Naive B cell (primary cell): ENCODE measurements around the gene DKKL1. TPM values are rescaled to one million over a fixed set of nuclear protein-coding genes. Genes with fewer than 3 reads are reported as not detected.
A peak's percentile ranks its signal among the peaks of the same experiment; 100 is the strongest.

Source experiments
- ATAC-seq, 2 donors: fragments of 150-1000 bp; cut with Tn5 transposase; 2 replicates each; pipeline ENCODE4 v1.10.0; 2021; ENCODE audit warnings: low read depth in 2 of 2, mild to moderate bottlenecking in 2 of 2, moderate library complexity in 2 of 2
- DNase-seq: peaks from one replicate; pipeline ENCODE4 v3.0.0; 2022
- H3K27ac Mint-ChIP-seq, 6 donors: one replicate each; pipeline ENCODE4 v1.8.0; 2020 to 2022; ENCODE audit warnings: mild to moderate bottlenecking in 6 of 6, mixed read lengths in 6 of 6, moderate library complexity in 5 of 6, inconsistent platforms in 2 of 6
- H3K27me3 Mint-ChIP-seq, 3 donors: one replicate each; pipeline ENCODE4 v1.8.0; 2021 to 2022; ENCODE audit warnings: mixed read lengths in 3 of 3, mild to moderate bottlenecking in 1 of 3
- H3K36me3 Mint-ChIP-seq, 2 donors: one replicate each; pipeline ENCODE4 v1.8.0; 2020 to 2022; ENCODE audit warnings: mixed read lengths in 2 of 2, inconsistent platforms in 1 of 2, mild to moderate bottlenecking in 1 of 2
- H3K4me1 Mint-ChIP-seq, 3 donors: one replicate each; pipeline ENCODE4 v1.8.0; 2020 to 2022; ENCODE audit warnings: mixed read lengths in 3 of 3, inconsistent platforms in 1 of 3, mild to moderate bottlenecking in 1 of 3, moderate library complexity in 1 of 3
- H3K4me3 Mint-ChIP-seq, 8 donors: one replicate each; pipeline ENCODE4 v1.8.0; 2020 to 2022; ENCODE audit warnings: mild to moderate bottlenecking in 8 of 8, mixed read lengths in 8 of 8, moderate library complexity in 8 of 8, inconsistent platforms in 2 of 8
- H3K9me3 Mint-ChIP-seq, 7 donors: one replicate each; pipeline ENCODE4 v1.8.0; 2020 to 2022; ENCODE audit warnings: mixed read lengths in 7 of 7, mild to moderate bottlenecking in 5 of 7, inconsistent platforms in 2 of 7, moderate library complexity in 1 of 7
- polyA plus RNA-seq, 6 donors: library from polyadenylated mRNA; unstranded; fragments of 300-500 nt; fragmentation: Illumina TruSeq; gene quantifications; one replicate each; pipeline ENCODE4 v1.2.3, GENCODE V29; 2021; ENCODE audit warnings: low read depth in 6 of 6

The DKKL1 gene
- polyA plus RNA-seq, 6 donors from 2014 or later: 0.55 to 2.8 (median 0.82) TPM; not detected in 3

DNA sequence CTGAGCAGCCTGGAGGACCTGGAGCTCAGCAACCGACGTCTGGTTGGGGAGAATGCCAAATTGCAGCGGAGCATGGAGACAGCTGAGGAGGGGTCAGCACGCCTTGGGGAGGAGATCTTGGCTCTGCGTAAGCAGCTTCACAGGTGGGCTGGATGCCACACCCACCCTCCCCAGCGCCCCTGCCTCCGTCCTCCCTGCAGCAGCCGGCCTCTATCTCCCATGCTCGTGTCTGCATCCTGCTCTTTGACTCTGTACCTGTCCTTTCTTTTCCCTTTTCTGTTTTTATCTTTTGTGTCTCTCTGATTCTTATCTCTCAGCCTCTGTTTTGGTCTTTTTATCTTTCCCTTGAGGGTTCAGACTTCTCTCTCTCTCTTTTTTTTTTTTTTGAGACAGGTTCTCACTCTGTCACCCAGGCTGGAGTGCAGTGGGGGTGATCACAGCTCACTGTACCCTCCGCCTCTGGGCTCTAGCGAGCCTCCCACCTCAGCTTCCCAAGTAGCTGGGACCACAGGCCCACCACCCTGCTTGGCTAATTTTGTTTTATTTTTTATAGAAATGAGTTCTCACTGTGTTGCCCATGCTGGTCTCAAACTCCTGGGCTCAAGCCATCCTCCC is 34.4 kb downstream of the DKKL1 start:
- Mint-ChIP-seq H3K4me1 (peaks cover 4 to 25% (median 11%) of the 10 kb centered on the region in 3 donors), H3K36me3 (no peaks in the 10 kb centered on the region), H3K27ac (peak overlapping the region in 3 of 6 donors; percentile 36 to 74 (median 64)), H3K9me3 (no peaks in the 10 kb centered on the region), H3K4me3 (no peak overlapping the region), H3K27me3 (peaks cover 0 to 11% (median 3%) of the 10 kb centered on the region in 3 donors)
- DNase-seq (no peak), ATAC-seq (no peak)

DNA sequence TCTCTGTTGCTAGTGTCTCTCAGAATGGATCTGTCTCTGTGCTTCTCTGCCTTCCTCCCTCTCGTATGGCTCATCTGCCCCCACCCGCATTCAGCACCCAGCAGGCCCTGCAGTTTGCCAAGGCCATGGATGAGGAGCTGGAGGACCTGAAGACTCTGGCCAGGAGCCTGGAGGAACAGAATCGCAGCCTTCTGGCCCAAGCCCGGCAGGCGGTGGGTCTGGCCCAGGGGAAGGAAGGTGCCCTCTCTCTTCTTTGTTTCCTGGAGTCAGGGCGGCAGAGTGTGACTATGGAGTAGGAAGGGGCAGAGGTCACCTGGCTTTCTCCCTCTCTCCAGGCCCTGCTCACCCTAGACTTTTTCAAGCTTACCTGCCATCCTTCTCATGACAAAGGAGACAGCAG is 35.3 kb downstream of the DKKL1 start:
- DNase-seq: no peak
- H3K36me3 Mint-ChIP-seq: no peaks in the 10 kb centered on the region
- H3K27ac Mint-ChIP-seq: no peak overlapping the region
- peak overlapping the region in 1 of 8 donors; percentile 30 for H3K4me3 Mint-ChIP-seq
- no peaks in the 10 kb centered on the region for H3K9me3 Mint-ChIP-seq
- peaks cover 10 to 33% (median 19%) of the 10 kb centered on the region in 3 donors for H3K4me1 Mint-ChIP-seq
- peaks cover 0 to 11% (median 3%) of the 10 kb centered on the region in 3 donors for H3K27me3 Mint-ChIP-seq
- no peak for ATAC-seq

DNA sequence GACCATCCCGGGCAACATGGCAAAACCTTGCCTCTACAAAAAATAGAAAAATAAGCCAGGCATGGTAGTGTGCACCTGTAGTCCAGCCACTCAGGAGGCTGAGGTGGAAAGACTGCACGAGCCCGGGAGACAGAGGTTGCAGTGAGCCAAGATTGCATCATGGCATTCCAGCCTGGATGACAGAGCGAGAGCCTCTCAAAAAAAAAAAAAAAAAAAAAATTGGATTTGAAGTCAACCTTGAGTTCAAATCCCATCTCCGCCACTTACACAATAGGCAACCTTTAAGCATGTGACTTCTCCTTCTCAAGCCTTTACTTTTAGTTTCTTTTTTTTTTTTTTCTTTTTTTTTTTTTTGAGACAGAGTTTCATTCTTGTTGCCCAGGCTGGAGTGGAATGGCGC is 36.4 kb downstream of the DKKL1 start:
- H3K4me3 Mint-ChIP-seq: no peak overlapping the region
- H3K36me3 Mint-ChIP-seq: no peaks in the 10 kb centered on the region
- peaks cover 11 to 39% (median 25%) of the 10 kb centered on the region in 3 donors for H3K4me1 Mint-ChIP-seq
- H3K27me3 Mint-ChIP-seq: peaks cover 0 to 11% (median 3%) of the 10 kb centered on the region in 3 donors
- DNase-seq: no peak
- H3K27ac Mint-ChIP-seq: no peak overlapping the region
- ATAC-seq: no peak
- no peaks in the 10 kb centered on the region for H3K9me3 Mint-ChIP-seq

DNA sequence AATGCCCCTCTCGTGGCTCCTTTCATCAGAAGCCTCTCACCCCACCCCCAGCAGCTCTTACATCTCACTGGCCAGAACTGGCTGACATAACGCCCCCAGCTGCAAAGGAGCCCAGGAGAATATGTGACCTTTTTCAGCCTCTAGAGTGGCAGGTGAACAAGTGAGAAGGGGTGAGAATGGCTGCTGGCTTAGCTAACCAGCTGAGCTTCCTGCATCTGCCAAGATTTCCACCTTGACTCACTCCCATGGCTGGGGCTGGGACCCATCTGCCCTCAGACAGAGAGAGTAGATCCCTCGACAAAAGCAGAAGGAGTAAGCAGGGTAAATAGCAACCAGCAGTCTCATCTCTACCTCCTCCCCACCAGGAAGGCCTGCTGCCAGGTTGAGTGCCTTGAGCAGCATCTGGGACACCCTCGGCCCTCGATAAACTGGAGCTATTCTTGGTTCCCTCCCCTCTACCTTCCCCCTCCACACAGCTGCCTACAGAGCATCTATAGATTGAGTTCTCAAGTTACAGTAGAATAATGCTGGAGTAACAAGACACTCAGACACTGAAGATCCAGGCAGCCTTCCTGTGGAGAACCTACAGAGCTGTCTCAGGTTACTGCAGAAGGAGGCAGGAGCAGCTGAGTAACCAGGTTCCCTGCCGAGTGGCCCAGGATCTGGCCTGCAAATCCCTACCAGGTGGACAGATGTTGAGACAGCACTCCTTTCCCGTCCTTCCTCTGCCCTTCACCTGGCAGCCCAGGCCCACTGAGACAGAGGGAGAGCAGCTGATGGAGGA is 39.9 kb downstream of the DKKL1 start:
- H3K9me3 Mint-ChIP-seq: no peaks in the 10 kb centered on the region
- peak; percentile 82 to 86 for ATAC-seq
- no peaks in the 10 kb centered on the region for H3K36me3 Mint-ChIP-seq
- peaks cover 0 to 3% (median 2%) of the 10 kb centered on the region in 3 donors for H3K27me3 Mint-ChIP-seq
- peak overlapping the region in 6 of 8 donors; percentile 20 to 75 (median 60) for H3K4me3 Mint-ChIP-seq
- DNase-seq: peak; percentile 32
- peak overlapping the region in 5 of 6 donors; percentile 25 to 94 (median 91) for H3K27ac Mint-ChIP-seq
- peaks cover 23 to 39% (median 39%) of the 10 kb centered on the region in 3 donors for H3K4me1 Mint-ChIP-seq

DNA sequence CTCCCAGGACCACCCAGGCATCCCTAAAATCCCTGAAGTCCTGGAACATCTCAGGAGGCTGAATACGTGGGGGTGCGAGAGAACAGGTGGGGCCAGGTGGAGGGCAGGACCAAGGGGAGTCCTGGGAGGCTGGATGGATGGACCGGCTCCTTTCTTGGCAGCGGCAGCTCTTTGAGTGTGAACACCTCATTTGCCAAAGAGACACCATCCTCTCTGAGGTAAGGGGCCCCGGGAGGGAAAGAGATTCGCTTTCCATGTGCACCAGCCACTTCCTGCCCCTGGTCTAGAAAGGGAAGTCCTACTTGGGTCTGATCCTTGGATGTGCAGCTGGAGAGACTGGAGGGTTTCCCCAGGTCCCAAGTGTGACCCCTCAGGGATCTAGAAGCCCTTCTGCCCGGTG is 43.4 kb downstream of the DKKL1 start:
- DNase-seq (no peak), ATAC-seq (no peak)
- Mint-ChIP-seq H3K27me3 (no peaks in the 10 kb centered on the region), H3K4me1 (peaks cover 47 to 69% (median 68%) of the 10 kb centered on the region in 3 donors), H3K4me3 (no peak overlapping the region), H3K9me3 (peaks cover 0 to 1% (median 0%) of the 10 kb centered on the region in 7 donors), H3K27ac (peak overlapping the region in 1 of 6 donors; percentile 28), H3K36me3 (no peaks in the 10 kb centered on the region)

DNA sequence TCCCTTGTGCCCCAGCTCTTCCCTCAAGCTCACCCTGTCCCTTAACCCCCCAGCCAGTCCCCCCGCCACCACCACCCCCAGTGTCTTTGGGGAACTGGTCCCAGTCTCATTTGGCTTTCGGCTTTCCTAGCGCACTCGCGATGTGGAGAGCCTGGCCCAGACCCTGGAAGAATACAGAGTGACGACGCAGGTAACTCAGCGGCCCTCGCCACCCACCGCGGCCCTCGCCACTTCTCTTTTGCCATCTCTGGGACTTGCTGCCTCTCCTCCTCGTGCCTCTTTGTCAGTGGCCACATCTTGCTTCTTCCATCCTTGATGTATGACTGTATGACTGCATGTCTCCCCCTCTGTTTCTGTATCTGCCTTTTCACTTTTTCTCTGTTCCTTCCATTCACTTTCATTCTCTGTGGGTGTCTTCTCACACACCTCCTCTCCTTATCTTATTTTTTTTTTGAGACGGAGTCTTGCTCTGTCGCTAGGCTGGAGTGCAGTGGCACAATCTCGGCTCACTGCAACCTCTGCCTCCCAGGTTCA is 43.9 kb downstream of the DKKL1 start:
- Mint-ChIP-seq H3K4me3 (no peak overlapping the region), H3K27ac (peak overlapping the region in 2 of 6 donors; percentile 28 to 85), H3K36me3 (no peaks in the 10 kb centered on the region), H3K4me1 (peaks cover 52 to 71% (median 67%) of the 10 kb centered on the region in 3 donors), H3K27me3 (no peaks in the 10 kb centered on the region), H3K9me3 (peaks cover 0 to 1% (median 0%) of the 10 kb centered on the region in 7 donors)
- ATAC-seq (no peak), DNase-seq (no peak)

DNA sequence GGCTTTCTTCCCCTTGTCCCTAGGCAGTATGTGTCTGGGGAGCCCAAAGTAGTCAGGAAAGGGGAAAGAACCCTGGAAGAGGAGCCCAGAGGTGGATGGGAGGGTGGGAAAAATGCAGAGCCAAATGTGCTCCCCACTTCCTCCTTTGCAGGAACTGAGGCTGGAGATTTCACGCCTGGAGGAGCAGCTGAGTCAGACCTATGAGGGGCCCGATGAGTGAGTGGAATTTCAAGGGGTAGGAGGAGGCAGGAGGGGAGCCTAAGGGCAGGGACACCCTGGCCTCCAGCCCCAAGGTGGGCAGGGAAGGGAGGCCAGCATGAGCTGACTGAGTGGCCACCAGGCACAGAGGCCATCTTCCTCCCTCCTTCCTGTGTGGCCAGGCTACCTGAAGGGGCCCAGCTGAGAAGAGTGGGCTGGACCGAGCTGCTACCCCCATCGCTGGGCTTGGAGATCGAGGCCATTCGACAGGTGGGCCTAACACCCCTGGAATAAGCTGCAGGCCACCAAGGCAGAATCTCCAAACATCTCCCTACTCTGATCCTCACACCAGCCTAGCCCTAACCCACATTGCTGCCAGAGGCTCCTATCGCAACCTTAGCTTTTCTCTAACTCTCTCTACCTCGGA is 45.3 kb downstream of the DKKL1 start:
- Mint-ChIP-seq H3K36me3 (no peaks in the 10 kb centered on the region), H3K27ac (peak overlapping the region in 5 of 6 donors; percentile 71 to 92 (median 77)), H3K9me3 (peaks cover 0 to 1% (median 0%) of the 10 kb centered on the region in 7 donors), H3K4me1 (peaks cover 42 to 67% (median 54%) of the 10 kb centered on the region in 3 donors), H3K4me3 (peak overlapping the region in 7 of 8 donors; percentile 30 to 93 (median 81)), H3K27me3 (no peaks in the 10 kb centered on the region)
- DNase-seq (no peak), ATAC-seq (no peak)

DNA sequence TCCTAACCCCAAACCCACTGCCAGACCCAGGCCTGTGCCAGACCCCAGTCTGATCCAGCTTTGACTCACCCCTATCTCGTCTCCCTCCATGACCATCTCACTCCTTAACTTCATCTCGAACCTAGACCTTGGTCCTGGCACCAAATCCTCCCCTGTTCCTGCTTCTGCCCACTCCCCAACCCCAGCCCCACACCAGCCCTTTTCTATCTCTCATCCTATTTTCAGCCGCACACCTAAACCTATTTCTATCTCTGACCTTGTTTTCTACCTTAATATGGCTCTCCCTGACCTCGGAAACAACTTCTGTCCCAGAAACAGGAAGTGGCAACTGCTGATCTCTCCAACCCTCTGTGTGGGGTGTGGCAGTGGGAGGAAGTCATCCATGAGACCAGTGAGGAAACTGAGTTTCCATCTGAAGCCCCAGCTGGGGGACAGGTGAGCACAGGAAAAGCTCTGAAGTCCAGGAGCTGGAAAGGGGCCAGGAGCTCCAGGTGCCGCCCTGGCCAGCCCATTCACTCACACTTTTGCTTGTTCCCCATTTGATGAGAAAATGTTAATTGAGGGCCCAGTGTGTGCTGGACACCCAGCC is 45.9 kb downstream of the DKKL1 start:
- H3K27ac Mint-ChIP-seq: peak overlapping the region; percentile 71 to 94 (median 84)
- peaks cover 41 to 61% (median 48%) of the 10 kb centered on the region in 3 donors for H3K4me1 Mint-ChIP-seq
- H3K27me3 Mint-ChIP-seq: no peaks in the 10 kb centered on the region
- ATAC-seq (peak; percentile 89 to 91), DNase-seq (peak; percentile 39)
- peak overlapping the region in 7 of 8 donors; percentile 47 to 93 (median 81) for H3K4me3 Mint-ChIP-seq
- peaks cover 0 to 1% (median 0%) of the 10 kb centered on the region in 7 donors for H3K9me3 Mint-ChIP-seq
- no peaks in the 10 kb centered on the region for H3K36me3 Mint-ChIP-seq

DNA sequence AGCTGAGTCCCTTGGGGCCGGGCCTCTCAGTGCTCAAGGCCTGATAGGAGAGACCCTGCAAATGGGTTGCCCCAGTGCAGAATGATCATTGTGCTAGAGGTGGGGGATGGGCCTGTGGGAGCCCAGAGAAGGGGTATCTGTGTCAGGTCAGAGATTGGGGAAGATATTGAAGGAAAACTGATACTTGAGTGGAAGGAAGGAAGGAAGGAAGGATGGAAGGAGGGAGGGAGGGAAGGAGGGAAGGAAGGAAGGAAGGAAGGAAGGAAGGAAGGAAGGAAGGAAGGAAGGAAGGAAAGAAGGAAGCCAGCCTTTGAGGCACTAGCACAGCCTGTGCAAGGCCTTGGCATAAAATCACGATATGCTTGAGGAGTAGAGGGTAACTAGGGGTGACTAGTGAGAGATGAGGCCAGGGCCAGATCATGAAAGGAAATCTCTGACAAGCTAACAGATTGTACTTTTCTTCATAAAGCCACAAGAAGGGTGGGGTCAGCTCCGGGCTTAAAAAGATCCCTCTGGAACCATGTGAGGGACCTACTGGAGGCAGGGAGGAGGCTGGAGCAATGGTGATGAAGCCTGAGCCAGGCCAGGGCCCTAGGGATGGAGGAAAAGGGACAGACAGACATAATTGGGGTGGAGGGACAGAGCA is 48.1 kb downstream of the DKKL1 start:
- DNase-seq (no peak), ATAC-seq (no peak)
- Mint-ChIP-seq H3K4me3 (peak overlapping the region in 2 of 8 donors; percentile 36 to 75), H3K36me3 (no peaks in the 10 kb centered on the region), H3K9me3 (peaks cover 0 to 1% (median 0%) of the 10 kb centered on the region in 7 donors), H3K4me1 (peaks cover 45 to 60% (median 54%) of the 10 kb centered on the region in 3 donors), H3K27ac (peak overlapping the region; percentile 22 to 96 (median 64)), H3K27me3 (peaks cover 4 to 10% (median 5%) of the 10 kb centered on the region in 3 donors)

DNA sequence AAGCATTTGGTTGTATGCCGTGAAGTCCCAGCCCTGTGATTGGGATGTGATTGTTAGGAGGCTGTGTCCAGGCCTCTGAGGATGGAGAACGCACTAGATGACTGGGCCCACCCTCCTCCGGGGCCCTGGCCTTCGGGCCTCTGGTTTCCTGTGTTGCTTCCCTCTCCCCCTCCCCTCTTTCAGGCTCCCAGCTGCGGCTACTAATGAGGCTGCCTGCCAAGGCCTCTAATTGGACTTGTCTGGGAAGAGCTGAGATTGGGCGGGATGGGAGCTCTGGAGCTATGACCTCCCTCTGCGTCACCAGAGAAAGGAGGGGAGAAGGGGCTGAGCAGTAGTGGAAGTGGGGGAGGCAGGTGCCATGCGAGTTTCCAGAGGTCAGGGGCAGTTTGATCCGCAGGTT is 49.7 kb downstream of the DKKL1 start:
- peaks cover 42 to 60% (median 51%) of the 10 kb centered on the region in 3 donors for H3K4me1 Mint-ChIP-seq
- H3K9me3 Mint-ChIP-seq: peaks cover 0 to 1% (median 0%) of the 10 kb centered on the region in 7 donors
- H3K4me3 Mint-ChIP-seq: no peak overlapping the region
- ATAC-seq (no peak), DNase-seq (no peak)
- peaks cover 9 to 23% (median 19%) of the 10 kb centered on the region in 3 donors for H3K27me3 Mint-ChIP-seq
- H3K27ac Mint-ChIP-seq: peak overlapping the region in 3 of 6 donors; percentile 35 to 89 (median 87)
- no peaks in the 10 kb centered on the region for H3K36me3 Mint-ChIP-seq

DNA sequence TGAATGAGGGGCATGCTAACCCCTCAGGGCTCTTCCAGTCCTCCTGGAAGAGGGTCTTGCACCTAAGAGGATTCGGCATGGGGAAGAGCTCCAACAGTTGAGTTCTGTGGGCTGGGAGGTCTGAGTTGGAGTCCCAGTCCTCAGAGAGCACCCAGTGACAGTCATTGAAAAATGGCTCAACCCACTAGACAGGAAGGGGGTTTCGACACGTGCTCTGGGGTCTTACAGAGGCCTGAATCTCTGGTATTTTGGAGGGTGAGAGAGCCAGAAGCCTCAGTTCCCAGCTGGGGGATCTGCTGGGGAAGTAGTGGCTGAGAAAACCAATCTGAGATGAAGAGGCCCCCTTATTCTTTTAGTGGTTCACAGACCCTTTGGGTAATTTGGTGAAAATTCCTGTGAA is 50.6 kb downstream of the DKKL1 start:
- no peaks in the 10 kb centered on the region for H3K36me3 Mint-ChIP-seq
- peaks cover 15 to 32% (median 28%) of the 10 kb centered on the region in 3 donors for H3K27me3 Mint-ChIP-seq
- H3K4me3 Mint-ChIP-seq: no peak overlapping the region
- no peak for ATAC-seq
- DNase-seq: no peak
- no peak overlapping the region for H3K27ac Mint-ChIP-seq
- peaks cover 0 to under 1% (median 0%) of the 10 kb centered on the region in 7 donors for H3K9me3 Mint-ChIP-seq
- H3K4me1 Mint-ChIP-seq: peaks cover 33 to 52% (median 47%) of the 10 kb centered on the region in 3 donors

DNA sequence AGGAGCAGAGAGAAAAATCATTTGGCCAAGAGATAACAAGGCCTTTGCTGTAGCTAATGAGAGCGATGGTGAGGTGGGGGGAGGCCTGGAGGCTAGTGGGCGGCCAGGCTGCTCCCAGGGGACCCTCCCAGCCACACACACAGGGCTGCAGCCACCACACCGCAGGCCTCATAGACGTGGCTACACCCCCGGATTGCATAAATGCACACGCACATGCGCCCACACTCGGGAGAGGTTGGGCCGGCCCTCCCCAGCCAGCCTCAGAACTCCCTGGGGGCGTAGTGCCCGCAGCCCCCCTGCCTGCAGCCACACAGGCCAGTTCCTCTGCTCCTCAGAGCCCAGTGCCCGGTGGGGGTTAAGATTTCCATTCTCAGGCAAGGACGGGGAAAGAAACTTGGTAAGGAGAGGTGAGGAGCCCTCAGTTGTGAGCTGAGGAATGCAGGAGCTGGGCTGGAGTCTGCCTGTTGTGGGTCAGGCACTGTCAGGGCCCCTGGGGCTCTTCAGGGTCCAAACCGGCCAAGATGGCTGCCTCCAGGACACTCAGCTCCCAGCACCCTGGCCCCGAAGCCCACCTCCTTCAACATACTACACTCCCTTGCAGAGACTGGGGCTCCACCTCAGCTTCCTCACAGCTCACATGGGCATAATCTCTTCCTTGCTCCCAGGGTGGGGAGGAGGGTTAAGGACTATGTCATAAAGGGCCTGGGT is 51.6 kb downstream of the DKKL1 start:
- H3K4me1 Mint-ChIP-seq: peaks cover 32 to 51% (median 41%) of the 10 kb centered on the region in 3 donors
- H3K27ac Mint-ChIP-seq: no peak overlapping the region
- peaks cover 0 to 9% of the 10 kb centered on the region in 2 donors for H3K36me3 Mint-ChIP-seq
- ATAC-seq (peak; percentile 35 to 63), DNase-seq (no peak)
- H3K27me3 Mint-ChIP-seq: peaks cover 25 to 42% (median 38%) of the 10 kb centered on the region in 3 donors
- H3K9me3 Mint-ChIP-seq: peaks cover 0 to 2% (median 0%) of the 10 kb centered on the region in 7 donors
- H3K4me3 Mint-ChIP-seq: peak overlapping the region in 1 of 8 donors; percentile 50
